GM12892 (cell line): ENCODE measurements around the gene NQO2.

Experiments used
- POLR2A ChIP-seq: IDR thresholded peaks from 2 replicates; pipeline ENCODE4 v1.6.1; 2011; ENCODE audit warnings: low read depth, low read length, control low read depth
- POLR2AphosphoS5 ChIP-seq: IDR thresholded peaks from 2 replicates; pipeline ENCODE4 v1.6.1; 2011; ENCODE audit warnings: low read depth, low read length, control low read depth
- TAF1 ChIP-seq: IDR thresholded peaks from 2 replicates; pipeline ENCODE4 v1.6.1; 2011; ENCODE audit warnings: low read depth, mild to moderate bottlenecking, control low read depth, low read length, borderline replicate concordance

DNA sequence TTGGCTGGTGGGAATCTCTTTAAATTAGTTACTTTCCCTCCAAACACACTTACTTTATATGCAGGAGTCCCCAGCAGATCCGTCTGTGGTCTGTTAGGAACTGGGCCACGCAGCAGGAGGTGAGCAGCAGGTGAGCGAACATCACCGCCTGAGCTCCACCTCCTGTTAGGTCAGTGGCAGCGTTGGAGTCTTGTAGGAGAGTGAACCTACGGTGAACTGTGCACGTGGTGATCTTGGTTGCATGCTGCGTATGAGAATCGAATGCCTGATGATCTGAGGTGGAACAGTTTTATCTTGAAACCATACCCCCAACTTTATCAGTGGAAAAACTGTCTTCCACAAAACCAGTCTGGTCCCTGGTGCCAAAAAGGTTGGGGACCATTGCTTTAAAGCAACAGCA lies 33.3 kb upstream of the NQO2 start:
- no peak for TF ChIP-seq TAF1
- TF ChIP-seq POLR2AphosphoS5 = no peak
- TF ChIP-seq POLR2A = no peak
